Coronary artery (tissue), 2 donors: ENCODE measurements around the gene PEDS1.
A peak's percentile ranks its signal among the peaks of the same experiment; 100 is the strongest.

Source experiments
- DNase-seq: peaks from one replicate; pipeline ENCODE4 v3.0.0-alpha.2; 2017; ENCODE audit warnings: low spot score
- H3K27ac ChIP-seq, 2 donors: fragments of 200-600 bp; sonication (generic); one replicate each; pipeline ENCODE4 v1.5.1; 2016 to 2019
- H3K4me3 ChIP-seq: fragments of 200-600 bp; sonication (generic); 2 replicates; pipeline ENCODE4 v1.5.1; 2016; ENCODE audit warnings: mild to moderate bottlenecking, moderate library complexity
- TF ChIP-seq, protein P1 (sequence below): fragments of 200-600 bp; sonication (generic); IDR thresholded peaks from one replicate; pipeline ENCODE4 v1.5.1; 2019; ENCODE audit warnings: antibody characterized with exemption

Gene PEDS1

DNA sequence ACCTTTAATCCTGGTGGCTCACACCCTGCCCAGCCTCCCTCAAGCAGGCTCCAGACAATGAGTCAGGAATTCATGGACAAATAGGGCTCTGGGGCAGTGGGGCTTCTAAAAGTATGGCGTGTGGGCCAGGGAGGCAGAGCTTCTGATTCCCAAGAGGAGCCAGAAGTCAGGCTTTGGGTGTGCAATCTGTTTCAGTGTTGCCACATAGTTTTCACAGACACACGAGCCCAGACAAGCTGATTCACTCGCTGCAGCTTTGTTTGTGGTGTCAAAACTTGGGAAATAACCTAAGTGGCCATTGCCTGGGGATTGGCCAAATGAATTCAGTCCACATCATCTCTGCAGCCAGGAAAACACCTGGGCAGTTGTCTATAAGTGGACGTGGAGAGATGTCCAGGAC is 9.2 kb downstream of the PEDS1 start:
- no peak for DNase-seq
- Histone ChIP-seq H3K4me3 (no peak overlapping the region), H3K27ac (peak overlapping the region in 1 of 2 donors; percentile 60)
- TF ChIP-seq, protein P1, sequence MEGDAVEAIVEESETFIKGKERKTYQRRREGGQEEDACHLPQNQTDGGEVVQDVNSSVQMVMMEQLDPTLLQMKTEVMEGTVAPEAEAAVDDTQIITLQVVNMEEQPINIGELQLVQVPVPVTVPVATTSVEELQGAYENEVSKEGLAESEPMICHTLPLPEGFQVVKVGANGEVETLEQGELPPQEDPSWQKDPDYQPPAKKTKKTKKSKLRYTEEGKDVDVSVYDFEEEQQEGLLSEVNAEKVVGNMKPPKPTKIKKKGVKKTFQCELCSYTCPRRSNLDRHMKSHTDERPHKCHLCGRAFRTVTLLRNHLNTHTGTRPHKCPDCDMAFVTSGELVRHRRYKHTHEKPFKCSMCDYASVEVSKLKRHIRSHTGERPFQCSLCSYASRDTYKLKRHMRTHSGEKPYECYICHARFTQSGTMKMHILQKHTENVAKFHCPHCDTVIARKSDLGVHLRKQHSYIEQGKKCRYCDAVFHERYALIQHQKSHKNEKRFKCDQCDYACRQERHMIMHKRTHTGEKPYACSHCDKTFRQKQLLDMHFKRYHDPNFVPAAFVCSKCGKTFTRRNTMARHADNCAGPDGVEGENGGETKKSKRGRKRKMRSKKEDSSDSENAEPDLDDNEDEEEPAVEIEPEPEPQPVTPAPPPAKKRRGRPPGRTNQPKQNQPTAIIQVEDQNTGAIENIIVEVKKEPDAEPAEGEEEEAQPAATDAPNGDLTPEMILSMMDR, result no peak

GRCh38 chr20:50142812-50143211 is 10.7 kb downstream of the PEDS1 start:
- Histone ChIP-seq H3K4me3 (no peak overlapping the region), H3K27ac (no peak overlapping the region)
- TF ChIP-seq, protein P1, result no peak
- DNase-seq, result no peak

DNA sequence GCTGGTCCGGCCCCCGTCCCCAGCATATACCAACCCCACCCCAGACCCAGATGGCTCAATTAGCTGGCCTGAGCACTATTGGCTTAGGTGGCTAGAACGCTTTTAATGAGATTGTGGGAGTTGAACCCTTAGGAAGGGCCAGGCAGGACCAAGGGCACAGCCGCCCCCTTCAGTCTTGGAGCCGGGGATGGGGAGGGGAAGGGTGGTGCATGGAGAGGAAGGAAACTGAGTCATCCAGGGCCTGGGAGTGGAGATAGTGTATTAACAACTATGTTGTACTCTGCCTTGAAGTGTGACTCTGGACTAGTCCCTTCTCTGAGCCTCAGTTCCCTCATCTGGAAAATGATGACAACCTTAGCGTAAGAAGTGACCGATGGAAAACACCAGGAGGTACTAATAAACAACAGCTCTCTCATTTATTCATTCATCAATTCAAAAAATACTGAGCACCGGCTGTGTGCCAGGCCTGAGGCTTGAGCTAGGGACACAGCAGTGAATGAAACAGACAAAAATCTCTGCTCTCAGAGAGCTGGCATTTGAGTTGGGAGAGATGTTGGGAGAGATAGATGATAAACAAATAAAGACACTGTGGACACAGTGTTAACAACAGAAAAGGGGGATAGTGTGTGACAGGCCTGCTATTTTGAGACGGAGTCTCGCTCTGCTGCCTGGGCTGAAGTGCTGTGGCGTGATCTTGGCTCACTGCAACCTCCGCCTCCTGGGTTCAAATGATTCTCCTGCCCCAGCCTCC is 11.5 kb downstream of the PEDS1 start:
- Histone ChIP-seq H3K27ac (no peak overlapping the region), H3K4me3 (no peak overlapping the region)
- DNase-seq, result no peak
- TF ChIP-seq, protein P1, result no peak

DNA sequence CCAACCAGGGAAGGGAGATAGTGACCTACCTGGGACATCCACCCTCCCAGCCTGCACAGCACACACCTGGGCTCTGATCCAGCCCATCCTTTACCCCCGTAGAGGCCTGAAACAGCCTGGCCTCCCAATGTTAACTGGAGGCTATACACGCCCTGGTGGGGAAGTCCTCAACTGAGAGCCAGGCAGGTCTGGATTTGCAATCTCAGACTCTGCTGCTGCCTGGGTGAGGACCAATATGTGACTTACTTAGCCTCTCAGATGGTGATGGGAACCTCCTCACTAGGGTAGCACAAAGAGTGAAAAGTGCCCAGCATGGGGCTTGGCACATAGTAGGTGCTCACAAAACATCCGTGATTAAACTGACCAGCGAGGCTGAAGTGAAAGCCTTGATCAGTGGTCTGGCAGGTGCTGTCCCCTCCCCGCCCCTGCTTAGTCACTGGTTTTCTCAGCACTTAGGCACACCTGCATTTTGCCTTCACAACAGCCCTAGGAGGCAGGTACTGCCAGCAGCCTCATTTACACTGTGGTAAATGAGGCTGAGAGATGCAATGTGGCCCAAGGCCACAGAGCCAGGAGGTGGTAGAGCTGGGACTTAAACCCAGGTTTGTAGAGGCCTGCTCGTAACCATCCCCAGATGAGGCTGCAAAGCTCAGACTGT is 12.4 kb downstream of the PEDS1 start:
- TF ChIP-seq, protein P1, result no peak
- Histone ChIP-seq H3K27ac (no peak overlapping the region), H3K4me3 (no peak overlapping the region)
- DNase-seq, result no peak

DNA sequence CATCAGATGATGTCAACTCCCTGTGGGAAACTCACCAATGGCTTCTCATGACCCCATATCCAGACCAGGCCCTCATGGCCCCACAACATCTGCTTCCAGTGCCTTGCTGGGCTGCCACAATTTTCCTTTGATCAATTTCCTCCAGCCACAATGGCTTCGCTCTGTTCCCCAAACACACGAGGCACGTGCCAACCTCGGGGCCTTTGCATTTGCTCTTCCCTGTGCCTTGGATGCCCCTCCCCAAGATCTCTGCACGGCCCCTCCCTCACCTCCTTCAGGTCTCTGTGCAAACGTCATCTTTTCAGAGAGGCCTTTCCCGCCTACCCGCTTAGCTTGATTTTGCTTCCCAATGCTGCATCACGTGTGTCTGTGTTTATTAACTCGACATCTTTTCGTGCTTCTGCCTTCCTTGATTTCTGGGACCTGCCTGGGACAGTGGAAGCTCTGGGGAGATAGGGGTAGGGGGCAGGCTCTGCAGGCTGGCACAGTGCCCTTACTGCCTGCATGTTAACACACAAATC is 13.1 kb downstream of the PEDS1 start:
- DNase-seq, result no peak
- no peak overlapping the region for H3K27ac ChIP-seq
- H3K4me3 ChIP-seq, result no peak overlapping the region
- TF ChIP-seq, protein P1, result no peak

GRCh38 chr20:50138479-50139393 is 14.8 kb downstream of the PEDS1 start:
- TF ChIP-seq, protein P1, result no peak
- DNase-seq, result no peak
- H3K27ac ChIP-seq, result peak overlapping the region in 1 of 2 donors; percentile 64
- no peak overlapping the region for H3K4me3 ChIP-seq
